T1000 (cell line): ENCODE data around the gene RPRD1A.
"Not testable (repeated sequence)": the region's sequence is repeated elsewhere in the genome, so short reads cannot be mapped to it uniquely, and the experiment has no call there.

ENCODE experiments used
- DNase-seq: peaks from one replicate; lab custom pipeline; 2025; ENCODE audit warnings: mixed read lengths; lab: John Stamatoyannopoulos, UW

The RPRD1A gene, protein sequence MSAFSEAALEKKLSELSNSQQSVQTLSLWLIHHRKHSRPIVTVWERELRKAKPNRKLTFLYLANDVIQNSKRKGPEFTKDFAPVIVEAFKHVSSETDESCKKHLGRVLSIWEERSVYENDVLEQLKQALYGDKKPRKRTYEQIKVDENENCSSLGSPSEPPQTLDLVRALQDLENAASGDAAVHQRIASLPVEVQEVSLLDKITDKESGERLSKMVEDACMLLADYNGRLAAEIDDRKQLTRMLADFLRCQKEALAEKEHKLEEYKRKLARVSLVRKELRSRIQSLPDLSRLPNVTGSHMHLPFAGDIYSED

DNA sequence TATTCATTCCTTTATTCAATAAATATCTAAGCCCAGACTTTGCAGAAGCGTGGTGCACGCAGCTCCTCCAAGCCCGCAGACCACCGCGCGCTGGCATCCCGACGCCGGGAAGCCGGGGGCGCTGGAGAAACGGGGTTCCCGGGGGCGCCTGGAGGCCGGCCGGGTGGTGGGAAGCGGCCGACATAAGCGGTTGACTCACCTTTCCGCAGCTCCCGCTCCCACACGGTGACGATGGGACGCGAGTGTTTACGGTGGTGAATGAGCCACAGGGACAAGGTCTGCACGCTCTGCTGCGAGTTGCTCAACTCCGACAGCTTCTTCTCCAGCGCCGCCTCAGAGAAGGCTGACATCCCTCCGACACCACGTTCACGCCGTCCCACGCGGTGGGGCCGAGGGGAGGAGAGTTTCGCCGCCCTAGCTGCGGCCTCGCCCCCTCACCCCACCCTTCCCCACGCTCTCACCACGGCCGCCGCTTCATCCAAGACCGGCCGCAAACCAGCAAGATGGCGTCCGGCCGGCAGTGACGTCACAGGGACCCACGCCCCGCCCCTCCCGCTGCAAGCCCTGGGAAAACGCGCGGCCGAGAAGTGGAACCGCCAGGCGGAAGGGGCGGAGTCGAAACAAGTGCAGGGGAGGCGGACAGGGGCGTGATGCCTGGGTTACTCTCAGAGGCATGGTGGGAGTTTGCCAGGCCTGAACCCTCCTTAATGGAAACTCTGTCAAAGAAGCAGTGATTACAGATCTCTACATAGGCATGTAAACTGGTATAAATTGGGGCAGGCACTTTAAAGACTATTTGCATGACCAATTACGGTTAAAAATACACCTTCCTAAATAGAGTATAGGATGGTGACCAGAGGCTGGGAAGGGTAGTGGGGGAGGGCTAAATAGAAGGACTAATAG is at the start of gene RPRD1A:
TSS of gene RPRD1A (minus strand) at position 505 of the 903 bp plus-strand sequence. CDS start at position 350, 155 bp downstream.
- DNase-seq, result peak; percentile 87

DNA sequence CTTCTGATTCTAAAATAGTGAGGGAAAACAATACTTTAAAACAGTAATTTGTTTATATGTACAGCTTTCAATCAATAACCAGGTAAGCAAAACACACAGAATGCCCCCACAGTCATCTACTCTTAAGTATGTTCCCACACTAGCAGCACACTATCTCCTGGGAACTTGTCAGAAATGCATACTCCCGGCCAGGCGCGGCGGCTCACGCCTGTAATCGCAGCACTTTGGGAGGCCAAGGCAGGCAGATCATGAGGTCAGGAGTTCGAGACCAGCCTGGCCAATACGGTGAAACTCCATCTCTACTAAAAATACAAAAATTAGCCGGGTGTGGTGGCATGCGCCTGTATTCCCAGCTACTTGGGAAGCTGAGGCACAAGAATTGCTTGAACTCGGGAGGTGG is 49.4 kb upstream of the RPRD1A start:
- not testable (repeated sequence) for DNase-seq

DNA sequence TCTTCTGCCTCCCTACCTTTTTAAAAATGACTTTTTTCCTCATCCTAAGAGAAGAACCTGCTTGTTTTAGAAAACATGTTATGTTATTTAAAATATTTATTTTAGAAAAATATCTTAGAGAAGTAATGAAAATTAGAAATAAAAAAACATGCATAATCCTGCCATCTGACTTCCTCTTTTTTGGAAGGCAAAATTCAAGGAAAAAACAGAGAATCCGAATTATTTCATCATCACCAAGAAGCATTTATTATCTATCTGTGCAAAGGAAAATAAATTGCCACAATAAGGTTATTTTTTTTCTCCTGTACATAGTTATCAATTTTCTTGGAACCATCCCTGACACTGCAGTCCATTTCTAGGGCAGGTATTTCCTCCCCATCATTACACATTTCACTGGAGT is 47.4 kb upstream of the RPRD1A start:
- no peak for DNase-seq

DNA sequence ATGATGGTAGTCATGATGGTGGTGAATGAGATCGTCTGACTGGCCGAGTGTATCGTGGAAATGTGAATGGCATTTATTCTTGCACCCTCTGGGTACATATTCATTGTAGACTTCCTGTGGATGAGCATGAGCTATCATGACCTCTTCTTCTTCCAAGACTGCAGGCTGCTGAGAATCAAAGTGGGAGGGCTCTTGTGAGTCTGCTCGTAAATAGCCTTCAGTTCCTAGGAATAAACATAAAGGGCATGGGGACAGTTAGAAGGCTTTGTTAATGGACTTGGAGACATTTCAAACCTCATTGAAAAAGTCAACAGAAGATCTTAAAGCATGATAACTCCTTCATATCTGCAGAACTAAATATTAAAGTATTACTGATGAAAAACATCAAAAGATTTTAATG is 46.9 kb upstream of the RPRD1A start:
- DNase-seq, result no peak

DNA sequence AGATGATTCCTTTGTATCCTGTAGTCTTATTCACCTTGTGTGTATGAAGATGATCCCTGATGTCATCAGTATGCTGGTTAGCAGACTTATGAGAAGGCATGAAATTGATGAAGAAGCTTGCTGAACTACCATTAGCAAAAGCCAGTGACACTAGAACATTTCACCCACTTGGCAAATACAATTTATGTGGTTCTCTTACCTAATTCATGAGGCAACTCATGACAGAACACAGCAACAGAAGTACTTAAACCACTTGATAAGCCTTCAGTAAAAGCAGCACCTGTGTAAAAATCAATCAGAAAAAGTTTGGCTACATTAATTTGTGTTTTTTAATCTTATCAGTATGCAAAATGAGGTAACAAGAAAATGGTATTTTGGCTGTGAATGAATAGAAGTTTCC is 44.9 kb upstream of the RPRD1A start:
- DNase-seq, result no peak

DNA sequence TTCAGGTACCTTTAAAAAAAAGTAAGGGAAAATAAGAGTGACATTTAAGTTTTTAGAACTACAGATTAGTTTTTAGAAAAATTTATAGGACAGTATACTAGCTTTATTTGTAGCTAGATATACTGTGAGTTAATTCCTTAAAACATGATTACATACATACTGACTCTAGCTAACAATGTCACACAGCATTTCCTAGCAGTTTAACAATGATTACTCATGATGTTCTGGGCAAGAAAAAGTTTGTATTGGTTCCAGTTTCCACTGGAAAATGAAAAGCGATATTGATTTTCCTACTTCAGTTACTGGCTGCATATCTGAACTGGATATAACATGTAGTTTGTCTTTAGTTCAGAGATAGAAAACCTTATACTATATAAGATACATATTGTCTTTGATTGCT is 42.4 kb upstream of the RPRD1A start:
- no peak for DNase-seq

DNA sequence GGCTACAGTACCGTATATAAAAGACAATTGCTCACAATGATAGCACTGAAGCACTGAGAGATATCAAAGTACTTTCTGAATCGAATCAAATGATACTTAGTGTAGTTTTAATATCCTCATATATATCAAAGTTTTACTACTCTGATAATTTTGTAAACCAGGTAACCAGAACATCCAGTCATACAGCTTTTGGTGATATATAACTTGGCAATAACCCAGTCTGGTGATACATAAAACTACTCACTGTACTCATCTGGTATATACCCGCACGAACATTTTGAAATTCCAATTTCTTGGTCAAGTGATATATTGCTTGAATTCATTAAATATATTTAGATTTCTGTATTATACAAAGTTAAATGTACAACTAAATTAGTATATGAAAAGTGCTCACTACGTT is 41.2 kb upstream of the RPRD1A start:
- DNase-seq, result no peak

DNA sequence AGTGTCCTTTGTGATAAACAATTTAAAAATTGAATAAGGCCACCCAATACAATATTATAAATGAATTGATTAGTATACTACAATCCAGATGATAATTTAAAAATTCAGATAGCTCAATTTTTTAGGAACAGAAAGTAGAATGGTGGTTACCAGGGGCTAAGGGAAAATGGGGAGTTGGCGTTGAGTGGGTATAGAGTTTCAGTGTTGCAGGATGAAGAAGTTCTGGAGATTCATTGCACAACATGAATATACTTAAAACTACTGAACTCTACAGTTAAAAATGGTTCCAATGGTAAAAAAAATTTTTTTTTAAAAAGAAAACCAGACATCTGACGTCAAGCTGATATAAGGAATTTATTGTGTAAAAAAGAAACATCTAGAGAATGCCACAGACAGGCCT is 40.8 kb upstream of the RPRD1A start:
- no peak for DNase-seq

DNA sequence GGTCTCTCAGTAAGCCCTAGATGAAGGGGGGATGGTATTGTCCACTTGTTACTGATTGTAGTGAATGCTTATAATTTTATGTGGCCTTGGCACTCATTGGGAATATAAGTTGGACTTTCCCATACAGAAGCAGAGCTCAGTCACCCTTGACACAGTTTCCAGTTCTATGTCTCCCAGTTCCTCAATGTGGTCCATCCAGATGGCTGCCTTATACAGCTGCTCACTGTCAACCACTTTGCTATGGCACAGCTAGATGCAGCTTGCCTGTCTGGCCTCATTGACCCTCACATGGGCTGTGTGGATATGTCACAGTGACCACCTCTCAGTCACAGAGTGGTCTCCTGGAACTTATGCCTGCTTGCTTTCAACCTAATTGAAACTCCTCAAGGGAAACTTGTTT is 40.1 kb upstream of the RPRD1A start:
- no peak for DNase-seq

DNA sequence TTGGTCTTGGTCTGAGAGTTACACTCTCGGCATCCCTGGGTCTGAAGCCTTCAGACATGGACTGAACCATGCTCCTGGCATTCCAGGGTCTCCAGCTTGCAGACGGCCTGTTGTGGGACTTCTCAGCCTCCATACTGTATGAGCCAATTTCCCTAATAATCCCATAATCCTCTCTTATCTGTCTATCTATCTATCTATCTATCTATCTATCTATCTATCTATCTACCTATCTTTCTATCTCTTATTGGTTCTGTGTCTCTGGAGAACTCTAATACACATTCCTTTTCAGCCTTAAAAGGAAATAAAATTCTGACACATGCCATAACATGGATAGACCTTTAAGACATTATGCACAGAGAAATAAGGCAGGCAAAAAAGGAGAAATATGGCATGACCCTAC is 37.4 kb upstream of the RPRD1A start:
- no peak for DNase-seq

DNA sequence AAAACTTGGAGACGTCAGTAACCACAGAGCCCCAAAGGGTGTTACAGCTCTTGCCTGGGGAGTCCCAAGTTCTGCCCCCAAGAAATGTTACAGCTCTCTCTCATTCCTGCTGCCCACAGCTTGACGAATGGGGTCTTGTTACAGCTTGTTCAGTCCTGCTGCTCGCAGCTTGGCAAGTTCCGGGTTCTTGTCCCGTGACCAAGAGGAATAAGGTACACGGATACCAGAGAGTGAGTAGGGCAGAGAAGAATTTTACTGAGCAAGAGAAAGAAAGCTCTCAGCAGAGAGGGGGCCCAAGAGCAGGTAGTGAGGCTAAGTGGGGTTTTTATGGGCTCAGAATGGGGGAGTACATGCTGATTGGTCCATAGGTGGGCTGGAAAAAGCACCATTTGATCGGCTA is 34.6 kb upstream of the RPRD1A start:
- no peak for DNase-seq

DNA sequence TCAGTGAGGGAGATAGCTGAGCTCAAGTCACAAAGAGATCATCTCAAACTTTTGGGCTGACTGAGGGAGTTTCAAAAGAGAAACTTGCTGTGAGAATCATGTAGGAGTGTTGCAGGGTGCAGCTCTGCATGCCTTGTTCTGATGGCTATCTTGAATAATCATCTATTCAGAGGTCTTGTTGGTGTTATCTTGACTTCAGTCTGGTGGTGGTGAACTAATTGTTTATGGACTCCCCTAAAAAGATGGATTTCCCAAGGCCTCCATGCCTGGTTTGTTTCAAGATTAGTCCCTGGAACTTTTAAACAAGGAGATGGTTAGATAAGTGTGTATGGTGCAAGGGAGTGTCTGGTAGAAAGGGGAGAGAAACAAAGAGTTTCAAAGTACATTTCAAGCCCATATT is 32.0 kb upstream of the RPRD1A start:
- DNase-seq, result no peak

DNA sequence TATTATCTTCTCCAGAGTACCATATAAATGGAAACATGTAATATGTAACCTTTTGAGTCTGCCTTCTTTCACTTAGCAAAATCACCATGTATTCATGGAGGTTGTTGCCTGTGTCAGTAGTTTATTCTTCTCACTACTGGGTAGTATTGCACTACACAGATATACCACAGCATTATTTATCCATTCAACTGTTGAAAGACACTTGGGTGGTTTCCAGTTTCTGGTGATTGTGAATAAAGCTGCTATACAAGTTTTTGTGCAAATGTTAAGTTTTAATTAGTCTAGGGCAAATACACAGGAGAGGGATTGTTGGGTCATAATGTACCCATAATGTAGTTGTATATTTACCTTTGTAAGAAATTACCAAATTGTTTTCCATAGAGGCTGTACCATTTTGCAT is 29.6 kb upstream of the RPRD1A start:
- no peak for DNase-seq

DNA sequence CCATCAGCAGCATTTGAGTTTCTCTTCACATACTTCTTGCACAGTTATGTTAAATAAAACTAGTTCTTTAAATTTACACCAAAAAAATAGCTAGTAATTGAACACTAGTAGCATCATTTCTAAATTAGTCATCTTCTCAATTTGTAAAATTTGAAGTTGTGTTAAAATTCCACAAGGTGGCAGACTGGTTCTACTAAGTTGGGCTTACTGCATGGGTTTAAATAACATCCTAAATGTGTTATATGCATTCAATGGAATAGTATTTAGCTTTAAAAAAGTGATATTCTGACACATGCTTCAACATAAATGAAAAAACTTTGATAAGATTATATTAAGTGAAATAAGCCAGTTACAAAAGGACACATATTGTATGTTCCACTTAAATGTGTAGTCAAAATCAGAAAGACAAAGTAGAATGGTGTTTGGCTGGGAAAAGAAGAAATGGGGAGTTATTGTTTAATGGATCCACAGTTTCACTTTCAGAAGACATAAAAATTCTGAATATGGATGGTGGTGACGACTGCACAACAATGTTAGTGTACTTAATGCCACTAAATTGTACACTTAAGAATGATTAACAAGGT is 28.7 kb upstream of the RPRD1A start:
- DNase-seq, result no peak

DNA sequence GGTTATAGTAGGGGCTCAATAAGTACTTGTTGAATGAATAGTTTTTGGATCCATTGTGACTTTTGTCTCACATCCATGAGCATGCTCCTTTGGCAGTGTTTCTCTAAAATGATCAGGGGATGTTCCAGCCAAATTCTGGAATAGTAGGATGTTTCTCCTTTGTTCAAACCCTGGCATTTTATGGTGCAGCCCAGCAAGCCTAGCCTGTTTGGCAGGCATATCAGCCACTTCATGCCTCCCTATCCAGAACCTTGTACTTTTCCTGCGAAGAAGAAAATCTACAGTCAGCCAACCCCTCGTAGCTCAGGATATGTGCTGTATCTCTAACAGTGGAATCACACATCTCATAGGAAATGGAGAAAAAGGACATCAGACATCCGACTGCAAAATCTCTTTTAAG is 27.1 kb upstream of the RPRD1A start:
- no peak for DNase-seq

DNA sequence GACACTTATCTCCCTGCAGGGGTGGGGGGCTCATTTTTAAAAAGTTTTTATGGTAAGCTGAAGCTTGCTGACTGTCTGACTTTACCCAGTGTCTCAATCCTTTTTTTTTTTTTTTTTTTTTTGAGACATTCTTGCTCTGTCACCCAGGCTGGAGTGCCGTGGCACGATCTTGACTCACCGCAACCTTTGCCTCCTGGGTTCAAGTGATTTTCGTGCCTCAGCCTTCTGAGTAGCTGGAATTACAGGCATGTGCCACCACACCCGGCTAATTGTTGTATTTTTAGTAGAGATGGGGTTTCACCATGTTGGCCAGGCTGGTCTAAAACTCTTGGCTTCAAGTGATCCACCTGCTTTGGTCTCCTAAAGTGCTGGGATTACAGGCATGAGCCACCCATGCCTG is 24.8 kb upstream of the RPRD1A start:
- not testable (repeated sequence) for DNase-seq

DNA sequence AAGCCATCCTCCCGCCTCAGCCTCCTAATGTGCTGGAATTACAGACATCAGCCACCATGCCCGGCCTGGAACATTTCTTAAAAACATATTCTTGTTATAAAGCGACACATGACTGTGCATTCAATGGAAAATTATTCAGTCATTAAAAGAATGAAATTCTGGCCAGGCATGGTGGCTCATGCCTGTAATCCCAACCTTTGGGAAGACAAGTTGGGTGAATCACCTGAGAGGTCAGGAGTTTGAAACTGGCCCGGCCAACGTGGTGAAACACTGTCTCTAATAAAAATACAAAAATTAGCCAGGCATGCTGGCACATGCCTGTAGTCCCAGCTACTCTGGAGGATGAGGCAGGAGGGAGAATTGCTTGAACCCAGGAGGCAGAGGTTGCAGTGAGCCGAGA is 21.6 kb upstream of the RPRD1A start:
- DNase-seq, result no peak

DNA sequence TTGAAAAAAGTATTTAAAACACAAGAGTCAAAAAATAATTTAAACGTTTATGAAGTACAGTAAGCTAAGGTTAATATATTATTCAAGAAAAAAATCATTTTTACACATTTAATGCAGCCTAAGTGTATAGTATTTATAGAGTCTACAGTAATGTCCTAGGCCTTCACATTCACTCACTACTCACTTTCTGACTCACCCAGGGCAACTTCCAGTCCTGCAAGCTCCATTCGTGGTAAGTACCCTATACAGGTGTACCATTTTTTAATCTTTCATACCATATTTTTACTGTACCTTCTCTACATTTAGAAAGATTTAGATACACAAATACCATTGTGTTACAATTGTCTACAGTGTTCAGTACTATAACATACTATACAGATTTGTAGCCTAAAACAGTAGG is 20.9 kb upstream of the RPRD1A start:
- DNase-seq, result no peak

DNA sequence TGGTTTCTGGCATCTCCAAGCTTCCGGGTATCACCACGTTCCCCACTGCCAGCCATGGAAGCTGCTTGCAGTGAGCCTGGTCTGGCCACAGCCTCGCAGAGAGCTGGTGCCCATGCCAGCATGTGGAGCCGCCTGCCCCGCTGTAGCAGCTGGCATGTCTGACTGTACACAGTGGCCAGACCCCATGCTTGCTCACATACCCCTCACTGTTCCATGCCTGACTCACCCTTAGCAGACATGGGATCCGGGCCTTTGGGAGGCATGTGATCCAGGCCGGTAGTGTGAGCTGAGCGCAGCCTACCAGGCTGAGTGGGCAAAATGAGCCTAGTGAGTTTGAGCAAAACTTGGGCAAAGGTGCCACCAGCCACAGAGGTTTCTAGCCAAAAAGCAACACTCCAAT is 18.8 kb upstream of the RPRD1A start:
- no peak for DNase-seq

DNA sequence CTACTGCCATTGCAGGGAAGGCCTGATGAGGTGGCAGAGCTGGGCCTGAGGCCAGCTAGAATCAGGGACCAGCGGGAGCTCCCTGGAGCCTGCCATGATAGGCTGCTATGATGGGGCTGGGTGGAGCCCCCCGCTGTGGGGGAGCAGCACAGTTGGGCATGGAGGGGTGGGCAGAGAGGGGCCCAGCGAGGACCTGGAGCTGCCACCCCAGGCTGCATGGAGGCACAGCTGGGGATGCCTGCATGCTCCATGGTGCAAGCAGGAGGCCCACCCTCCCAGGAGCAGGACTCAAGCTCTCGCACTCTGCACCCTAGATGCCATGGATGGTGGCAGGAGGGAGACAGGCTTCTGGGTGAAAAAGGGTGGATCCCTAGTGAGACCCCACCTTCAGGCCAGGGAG is 17.8 kb upstream of the RPRD1A start:
- no peak for DNase-seq

DNA sequence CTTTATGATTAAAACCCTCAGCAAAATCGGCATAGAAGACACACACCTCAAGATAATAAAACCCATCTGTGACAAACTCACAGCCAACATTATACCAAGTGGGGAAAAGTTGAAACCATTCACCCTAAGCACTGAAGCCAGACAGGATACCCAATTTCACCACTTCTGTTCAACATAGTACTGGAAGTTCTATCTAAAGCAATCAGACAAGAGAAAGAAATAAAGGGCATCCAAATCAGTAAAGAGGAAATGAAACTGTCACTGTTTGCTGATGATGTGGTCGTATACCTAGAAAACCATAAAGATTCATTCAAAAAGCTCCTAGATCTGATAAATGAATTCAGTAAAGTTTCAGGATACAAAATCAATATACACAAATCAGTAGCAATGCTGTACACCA is 16.4 kb upstream of the RPRD1A start:
- DNase-seq, result no peak

DNA sequence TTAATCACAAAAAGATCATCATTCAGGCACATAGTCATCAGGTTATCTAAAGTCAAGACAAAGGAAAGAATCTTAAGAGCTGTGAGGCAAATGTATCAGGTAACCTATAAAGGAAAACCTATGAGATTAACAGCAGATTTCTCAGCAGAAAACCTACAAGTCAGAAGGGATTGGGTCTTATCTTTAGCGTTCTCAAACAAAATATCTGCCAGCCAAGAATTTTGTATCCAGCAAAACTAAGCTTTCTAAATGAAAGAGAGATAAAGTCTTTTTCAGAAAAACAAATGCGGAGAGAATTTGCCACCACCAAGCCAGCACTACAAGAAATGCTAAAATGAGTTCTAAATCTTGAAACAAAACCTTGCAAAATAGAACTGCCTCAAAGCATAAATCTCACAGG is 13.8 kb upstream of the RPRD1A start:
- DNase-seq, result not testable (repeated sequence)
